Panc1 (cell line): ENCODE results near the gene ZNF415. TPM values are rescaled to one million over a fixed set of nuclear protein-coding genes. Genes with fewer than 3 reads are reported as not detected.

Experiments
- ATAC-seq: fragments of 200-7000 bp; cut with Tn5 transposase; 2 replicates; pipeline ENCODE4 v1.9.1; 2020; ENCODE audit warnings: mild to moderate bottlenecking, moderate library complexity
- BruUV-seq: library from RNA; stranded (reverse); fragments of 400-500 nt; replicated peaks from 2 replicates; lab custom pipeline; 2021; lab: Mats Ljungman, UMichigan
- CTCF ChIA-PET: fragments of 300-600 bp; sonication (Branson Sonifier 250); formaldehyde crosslinking; loops from one replicate; lab custom pipeline; 2022; ENCODE audit warnings: antibody characterized with exemption; lab: Charles Lee
- POLR2A ChIA-PET: fragments of 300-600 bp; sonication (Branson Sonifier 250); formaldehyde crosslinking; loops from one replicate; lab custom pipeline; 2022; ENCODE audit warnings: antibody characterized with exemption; lab: Charles Lee
- DNase-seq: peaks from one replicate; pipeline ENCODE4 v3.0.0-alpha.2; 2010; ENCODE audit warnings: low read depth, low spot score
- H3K27ac ChIP-seq: 2 replicates; pipeline ENCODE4 v1.5.1; 2011; ENCODE audit warnings: mild to moderate bottlenecking, low read length, inconsistent platforms
- H3K27me3 ChIP-seq: fragments of 200-500 bp; sonication (Bioruptor generic); 2 replicates; pipeline ENCODE4 v1.6.0; 2014; ENCODE audit warnings: low read length, inconsistent platforms; ENCODE audit not compliant: control insufficient read depth, insufficient read depth
- H3K36me3 ChIP-seq: fragments of 200-500 bp; sonication (Bioruptor generic); 2 replicates; pipeline ENCODE4 v1.5.1; 2014; ENCODE audit warnings: inconsistent platforms, mild to moderate bottlenecking, low read length, moderate library complexity; ENCODE audit not compliant: control insufficient read depth, insufficient read depth
- H3K4me1 ChIP-seq: 2 replicates; pipeline ENCODE4 v1.5.1; 2011; ENCODE audit warnings: inconsistent platforms, mild to moderate bottlenecking, low read length, moderate library complexity; ENCODE audit not compliant: control insufficient read depth, insufficient read depth
- H3K4me3 ChIP-seq, 2 experiments: 2 replicates each; pipeline ENCODE4 v1.5.1; 2011 to 2012; ENCODE audit warnings: low read depth in 2 of 2, low read length in 2 of 2, mild to moderate bottlenecking in 2 of 2, inconsistent platforms in 1 of 2, moderate library complexity in 1 of 2
- H3K9me3 ChIP-seq: fragments of 200-500 bp; sonication (Bioruptor generic); 2 replicates; pipeline ENCODE4 v1.5.1; 2014; ENCODE audit warnings: low read depth, mild to moderate bottlenecking, inconsistent platforms, low read length, moderate library complexity; ENCODE audit not compliant: control insufficient read depth, insufficient read depth
- POLR2AphosphoS5 ChIP-seq: IDR thresholded peaks from 2 replicates; pipeline ENCODE4 v1.6.1; 2012; ENCODE audit warnings: mild to moderate bottlenecking, low read depth, low read length, moderate library complexity
- SIN3A ChIP-seq: IDR thresholded peaks from 2 replicates; pipeline ENCODE4 v1.6.1; 2012; ENCODE audit warnings: low read depth, mild to moderate bottlenecking, low read length, moderate library complexity, borderline replicate concordance; ENCODE audit not compliant: insufficient read depth
- TCF7L2 ChIP-seq: IDR thresholded peaks from 2 replicates; pipeline ENCODE4 v1.6.1; 2011; ENCODE audit warnings: mild to moderate bottlenecking, low read depth, low read length, inconsistent platforms
- in situ Hi-C: cut with HindIII; loops from 2 replicates; pipeline ENCODE4 v1.10.0; 2016; ENCODE audit warnings: low sequenced_read_pairs, low pct_unique_long_range_greater_than_20kb
- intact Hi-C: fragments of 100-400 bp; cut with micrococcal nuclease; formaldehyde crosslinking; loops from one replicate; pipeline ENCODE4 v1.10.0; 2022; ENCODE audit not compliant: unreplicated experiment
- total RNA-seq: library from RNA; stranded (reverse); gene quantifications from one replicate; pipeline ENCODE4 v1.2.1, GENCODE V29; 2021; ENCODE audit not compliant: unreplicated experiment
- TF ChIP-seq, protein P1 (sequence below), 2 experiments: IDR thresholded peaks; 2 replicates each; pipeline ENCODE4 v1.6.1; 2011 to 2012; ENCODE audit warnings: low read depth in 2 of 2, control low read depth in 1 of 2, low read length in 1 of 2, mild to moderate bottlenecking in 1 of 2, moderate library complexity in 1 of 2; ENCODE audit not compliant: insufficient read depth in 1 of 2
- TF ChIP-seq, protein P2 (sequence below): fragments of 450-650 bp; IDR thresholded peaks from 2 replicates; pipeline ENCODE4 v1.5.1; 2017; ENCODE audit warnings: mild to moderate bottlenecking

Gene ZNF415
- total RNA-seq, 1 experiment from 2014 or later: not detected

DNA sequence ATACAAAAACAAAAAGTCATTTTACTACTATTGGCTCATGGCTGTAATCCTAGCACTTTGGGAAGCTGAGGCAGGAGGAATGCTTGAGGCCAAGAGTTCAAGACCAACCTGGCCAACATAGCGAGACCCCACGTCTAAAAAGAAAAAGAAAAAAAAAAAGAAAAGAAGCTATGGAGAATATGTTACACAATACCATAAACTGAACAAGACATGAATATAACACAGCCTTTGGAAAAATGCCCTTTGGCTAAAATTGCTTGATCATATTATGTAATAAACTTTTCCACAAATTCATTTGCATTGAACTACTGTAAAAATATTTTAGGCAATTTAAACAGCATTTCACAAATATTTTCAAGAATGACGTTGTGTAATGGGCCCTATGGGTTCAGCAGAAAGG lies 3.7 kb upstream of the ZNF415 start:
- no peaks in the 10 kb centered on the region for H3K27me3 ChIP-seq
- TF ChIP-seq TCF7L2: no peak
- no peak for TF ChIP-seq POLR2AphosphoS5
- TF ChIP-seq, protein P1, sequence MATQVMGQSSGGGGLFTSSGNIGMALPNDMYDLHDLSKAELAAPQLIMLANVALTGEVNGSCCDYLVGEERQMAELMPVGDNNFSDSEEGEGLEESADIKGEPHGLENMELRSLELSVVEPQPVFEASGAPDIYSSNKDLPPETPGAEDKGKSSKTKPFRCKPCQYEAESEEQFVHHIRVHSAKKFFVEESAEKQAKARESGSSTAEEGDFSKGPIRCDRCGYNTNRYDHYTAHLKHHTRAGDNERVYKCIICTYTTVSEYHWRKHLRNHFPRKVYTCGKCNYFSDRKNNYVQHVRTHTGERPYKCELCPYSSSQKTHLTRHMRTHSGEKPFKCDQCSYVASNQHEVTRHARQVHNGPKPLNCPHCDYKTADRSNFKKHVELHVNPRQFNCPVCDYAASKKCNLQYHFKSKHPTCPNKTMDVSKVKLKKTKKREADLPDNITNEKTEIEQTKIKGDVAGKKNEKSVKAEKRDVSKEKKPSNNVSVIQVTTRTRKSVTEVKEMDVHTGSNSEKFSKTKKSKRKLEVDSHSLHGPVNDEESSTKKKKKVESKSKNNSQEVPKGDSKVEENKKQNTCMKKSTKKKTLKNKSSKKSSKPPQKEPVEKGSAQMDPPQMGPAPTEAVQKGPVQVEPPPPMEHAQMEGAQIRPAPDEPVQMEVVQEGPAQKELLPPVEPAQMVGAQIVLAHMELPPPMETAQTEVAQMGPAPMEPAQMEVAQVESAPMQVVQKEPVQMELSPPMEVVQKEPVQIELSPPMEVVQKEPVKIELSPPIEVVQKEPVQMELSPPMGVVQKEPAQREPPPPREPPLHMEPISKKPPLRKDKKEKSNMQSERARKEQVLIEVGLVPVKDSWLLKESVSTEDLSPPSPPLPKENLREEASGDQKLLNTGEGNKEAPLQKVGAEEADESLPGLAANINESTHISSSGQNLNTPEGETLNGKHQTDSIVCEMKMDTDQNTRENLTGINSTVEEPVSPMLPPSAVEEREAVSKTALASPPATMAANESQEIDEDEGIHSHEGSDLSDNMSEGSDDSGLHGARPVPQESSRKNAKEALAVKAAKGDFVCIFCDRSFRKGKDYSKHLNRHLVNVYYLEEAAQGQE (IDR thresholded peaks at IDR 0.05; ENCODE audit: insufficient read depth in 1 of 2, low read depth in 2 of 2, low read length in 1 of 2): no peak
- TF ChIP-seq SIN3A: no peak
- TF ChIP-seq, protein P2, sequence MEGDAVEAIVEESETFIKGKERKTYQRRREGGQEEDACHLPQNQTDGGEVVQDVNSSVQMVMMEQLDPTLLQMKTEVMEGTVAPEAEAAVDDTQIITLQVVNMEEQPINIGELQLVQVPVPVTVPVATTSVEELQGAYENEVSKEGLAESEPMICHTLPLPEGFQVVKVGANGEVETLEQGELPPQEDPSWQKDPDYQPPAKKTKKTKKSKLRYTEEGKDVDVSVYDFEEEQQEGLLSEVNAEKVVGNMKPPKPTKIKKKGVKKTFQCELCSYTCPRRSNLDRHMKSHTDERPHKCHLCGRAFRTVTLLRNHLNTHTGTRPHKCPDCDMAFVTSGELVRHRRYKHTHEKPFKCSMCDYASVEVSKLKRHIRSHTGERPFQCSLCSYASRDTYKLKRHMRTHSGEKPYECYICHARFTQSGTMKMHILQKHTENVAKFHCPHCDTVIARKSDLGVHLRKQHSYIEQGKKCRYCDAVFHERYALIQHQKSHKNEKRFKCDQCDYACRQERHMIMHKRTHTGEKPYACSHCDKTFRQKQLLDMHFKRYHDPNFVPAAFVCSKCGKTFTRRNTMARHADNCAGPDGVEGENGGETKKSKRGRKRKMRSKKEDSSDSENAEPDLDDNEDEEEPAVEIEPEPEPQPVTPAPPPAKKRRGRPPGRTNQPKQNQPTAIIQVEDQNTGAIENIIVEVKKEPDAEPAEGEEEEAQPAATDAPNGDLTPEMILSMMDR: no peak
- peaks cover under 1% of the 10 kb centered on the region; the same call in 1 of the 2 replicates for H3K36me3 ChIP-seq
- ChIA-PET CTCF (no interaction called here), POLR2A (no interaction called here)
- intact Hi-C loops: no loop called here
- BruUV-seq: no TSS peak
- in situ Hi-C loops: no loop called here
- H3K27ac ChIP-seq: no peak overlapping the region
- ATAC-seq: no peak
- H3K9me3 ChIP-seq: peaks cover 40% of the 10 kb centered on the region
- no peak overlapping the region for H3K4me3 ChIP-seq
- no peak for DNase-seq
- no peaks in the 10 kb centered on the region for H3K4me1 ChIP-seq

DNA sequence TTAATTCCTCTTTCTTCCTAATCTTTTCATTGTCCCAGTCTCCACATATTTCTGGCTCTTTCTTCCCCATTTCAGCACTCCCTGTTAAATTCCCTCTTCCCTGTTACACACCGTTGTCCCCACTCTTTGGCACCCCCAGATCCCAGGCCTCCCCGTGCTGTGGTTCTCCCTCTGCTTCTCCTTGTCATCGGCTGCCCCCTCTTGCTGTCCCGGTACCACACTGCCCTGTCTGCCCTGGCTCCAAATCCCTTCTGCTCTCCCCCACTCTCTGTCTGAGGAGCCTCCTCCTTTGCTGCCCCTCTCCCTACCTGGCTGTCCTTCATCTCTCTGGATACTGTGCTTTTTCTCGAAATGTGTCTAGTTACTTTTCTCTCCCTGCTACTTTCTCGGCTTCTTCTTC lies 983 bp downstream of the ZNF415 start:
- peak; percentile 36; the same call in 1 of the 2 replicates for ATAC-seq
- intact Hi-C loops (no loop called here), in situ Hi-C loops (no loop called here)
- Histone ChIP-seq H3K9me3 (0 out of 2 replicates have a peak, but pooled peaks cover 2% of the 10 kb centered on the region), H3K27ac (no peak overlapping the region), H3K27me3 (no peaks in the 10 kb centered on the region), H3K4me1 (no peaks in the 10 kb centered on the region), H3K36me3 (no peaks in the 10 kb centered on the region), H3K4me3 (no peak overlapping the region)
- TF ChIP-seq, protein P1 (IDR thresholded peaks at IDR 0.05; ENCODE audit: insufficient read depth in 1 of 2, low read depth in 2 of 2, low read length in 1 of 2): no peak
- TF ChIP-seq TCF7L2: no peak
- POLR2A ChIA-PET: no interaction called here
- no peak for DNase-seq
- CTCF ChIA-PET: no interaction called here
- no TSS peak for BruUV-seq
